ENCODE measurements around the gene NUPR1. TPM values are rescaled to one million over a fixed set of nuclear protein-coding genes. Genes with fewer than 3 reads are reported as not detected.

NUPR1 gene
- total RNA-seq (2014; rRNA removed; shearing (Covaris generic)): 22.3 and 54.8 TPM in 2 replicates
- polyA plus RNA-seq (2016; fragmentation: Nextera tagmentation; extraction: Ambion mirVana): 321 and 334 TPM in 2 replicates

- peaks cover 15% of the 10 kb centered on the region; the same call in 1 of the 2 replicates for H3F3A ChIP-seq (ENCODE audit: insufficient read depth)
- DNase-seq: peak; percentile 98
- H3K4me2 ChIP-seq (ENCODE audit: unreplicated experiment): peak within 1 kb of the TSS; percentile 94
- H2AFZ ChIP-seq: peak within 1 kb of the TSS; percentile 96
- H3K4me1 ChIP-seq (ENCODE audit: insufficient read depth): peaks cover 40% of the 10 kb centered on the region
- 2 to 3% methylated on average over 22 of the region's 22 CpGs for WGBS, 2 experiments (ENCODE audit: low coverage in 1 of 2, low lambda C conversion rate in 2 of 2, missing lambda C conversion rate in 2 of 2)
- no peaks in the 10 kb centered on the region; the same call in 1 of the 2 replicates for H4K20me1 ChIP-seq (ENCODE audit: insufficient read depth)
- no peaks in the 10 kb centered on the region for H3K9me2 ChIP-seq (ENCODE audit: insufficient read depth)
- H3K36me3 ChIP-seq (ENCODE audit: low read depth): peaks cover 30% of the 10 kb centered on the region; the same call in 1 of the 2 replicates
- peak within 1 kb of the TSS; percentile 93 for H3K9ac ChIP-seq
- peaks cover 29% of the 10 kb centered on the region for H3K79me2 ChIP-seq (ENCODE audit: insufficient read depth)
- in situ Hi-C loops (cut with MboI): loop anchor here (25.0 kb wide), 1 partner anchor 398 kb away; the partner anchor contains the start of genes CD19 and RABEP2
- peak within 1 kb of the TSS; percentile 86 for H3K27ac ChIP-seq
- H3K9me3 ChIP-seq (ENCODE audit: low read depth): no peaks in the 10 kb centered on the region
- H3K4me3 ChIP-seq: peak within 1 kb of the TSS; percentile 81
- no peaks in the 10 kb centered on the region for H3K27me3 ChIP-seq (replicated peaks; ENCODE audit: insufficient read depth)
- TF ChIP-seq EZH2 (IDR thresholded peaks at IDR 0.05; ENCODE audit: insufficient read depth, poor library complexity, severe bottlenecking) (no peak), EZH2phosphoT487 (IDR thresholded peaks at IDR 0.05; ENCODE audit: insufficient read depth, low read depth) (no peak)
These were observed at the start of gene NUPR1 for GRCh38 chr16:28538733-28539596. Gene NUPR1 (minus strand): TSS chr16:28538974. CDS start chr16:28538907, 67 bp downstream.

GRCh38 chr16:28587386-28587785 lies 48.6 kb upstream of the NUPR1 start:
- Histone ChIP-seq H2AFZ (no peak overlapping the region), H4K20me1 (ENCODE audit: insufficient read depth) (no peaks in the 10 kb centered on the region), H3K9me2 (ENCODE audit: insufficient read depth) (no peaks in the 10 kb centered on the region), H3F3A (ENCODE audit: insufficient read depth) (no peaks in the 10 kb centered on the region), H3K36me3 (ENCODE audit: low read depth) (no peaks in the 10 kb centered on the region), H3K4me2 (ENCODE audit: unreplicated experiment) (no peak overlapping the region), H3K4me1 (ENCODE audit: insufficient read depth) (no peaks in the 10 kb centered on the region), H3K4me3 (no peak overlapping the region), H3K9ac (no peak overlapping the region), H3K9me3 (ENCODE audit: low read depth) (no peaks in the 10 kb centered on the region), H3K27me3 (replicated peaks; ENCODE audit: insufficient read depth) (no peaks in the 10 kb centered on the region), H3K27ac (no peak overlapping the region), H3K79me2 (ENCODE audit: insufficient read depth) (no peaks in the 10 kb centered on the region)
- in situ Hi-C loops (cut with MboI): no loop called here
- no peak for TF ChIP-seq EZH2 (IDR thresholded peaks at IDR 0.05; ENCODE audit: insufficient read depth, poor library complexity, severe bottlenecking)
- no peak for TF ChIP-seq EZH2phosphoT487 (IDR thresholded peaks at IDR 0.05; ENCODE audit: insufficient read depth, low read depth)
- peak; percentile 26 for DNase-seq
- 81 to 88% methylated on average over 8 of the region's 8 CpGs for WGBS, 2 experiments (ENCODE audit: low coverage in 1 of 2, low lambda C conversion rate in 2 of 2, missing lambda C conversion rate in 2 of 2)

- Histone ChIP-seq H3K79me2 (ENCODE audit: insufficient read depth) (no peaks in the 10 kb centered on the region), H2AFZ (no peak overlapping the region), H3K9ac (no peak overlapping the region), H3F3A (ENCODE audit: insufficient read depth) (no peaks in the 10 kb centered on the region), H3K9me2 (ENCODE audit: insufficient read depth) (no peaks in the 10 kb centered on the region), H3K4me3 (no peak overlapping the region), H3K36me3 (ENCODE audit: low read depth) (no peaks in the 10 kb centered on the region), H3K4me1 (ENCODE audit: insufficient read depth) (no peaks in the 10 kb centered on the region), H3K27me3 (replicated peaks; ENCODE audit: insufficient read depth) (no peaks in the 10 kb centered on the region), H3K9me3 (ENCODE audit: low read depth) (no peaks in the 10 kb centered on the region), H4K20me1 (ENCODE audit: insufficient read depth) (no peaks in the 10 kb centered on the region), H3K27ac (no peak overlapping the region), H3K4me2 (ENCODE audit: unreplicated experiment) (no peak overlapping the region)
- TF ChIP-seq EZH2 (IDR thresholded peaks at IDR 0.05; ENCODE audit: insufficient read depth, poor library complexity, severe bottlenecking): no peak
- TF ChIP-seq EZH2phosphoT487 (IDR thresholded peaks at IDR 0.05; ENCODE audit: insufficient read depth, low read depth): no peak
- in situ Hi-C loops (cut with MboI): no loop called here
- DNase-seq: no peak
- 73 to 81% methylated on average over 3 of the region's 3 CpGs for WGBS, 2 experiments (ENCODE audit: low coverage in 1 of 2, low lambda C conversion rate in 2 of 2, missing lambda C conversion rate in 2 of 2)
These were observed 47.7 kb upstream of the NUPR1 start for GRCh38 chr16:28586466-28586865.

GRCh38 chr16:28585674-28586073 lies 46.9 kb upstream of the NUPR1 start:
- Histone ChIP-seq H3K4me2 (ENCODE audit: unreplicated experiment) (no peak overlapping the region), H3K9ac (no peak overlapping the region), H3K4me3 (no peak overlapping the region), H3K4me1 (ENCODE audit: insufficient read depth) (no peaks in the 10 kb centered on the region), H3K27ac (no peak overlapping the region), H3K9me2 (ENCODE audit: insufficient read depth) (no peaks in the 10 kb centered on the region), H4K20me1 (ENCODE audit: insufficient read depth) (no peaks in the 10 kb centered on the region), H3K9me3 (ENCODE audit: low read depth) (no peaks in the 10 kb centered on the region), H3F3A (ENCODE audit: insufficient read depth) (no peaks in the 10 kb centered on the region), H3K36me3 (ENCODE audit: low read depth) (no peaks in the 10 kb centered on the region), H3K79me2 (ENCODE audit: insufficient read depth) (no peaks in the 10 kb centered on the region), H2AFZ (no peak overlapping the region), H3K27me3 (replicated peaks; ENCODE audit: insufficient read depth) (no peaks in the 10 kb centered on the region)
- in situ Hi-C loops (cut with MboI): no loop called here
- 91 to 92% methylated on average over 11 of the region's 11 CpGs for WGBS, 2 experiments (ENCODE audit: low coverage in 1 of 2, low lambda C conversion rate in 2 of 2, missing lambda C conversion rate in 2 of 2)
- TF ChIP-seq EZH2phosphoT487 (IDR thresholded peaks at IDR 0.05; ENCODE audit: insufficient read depth, low read depth) (no peak), EZH2 (IDR thresholded peaks at IDR 0.05; ENCODE audit: insufficient read depth, poor library complexity, severe bottlenecking) (no peak)
- no peak for DNase-seq
